ENCODE results near the gene HERC3.

The HERC3 gene

GRCh38 chr4:88725143-88725542 is 132.9 kb downstream of the HERC3 start (continued):
- TF ChIP-seq CREB5 (CRISPR knock-in tag; IDR thresholded peaks at IDR 0.05; ENCODE audit: low read depth): no peak
- no peak for TF ChIP-seq ZFP30 (CRISPR knock-in tag; IDR thresholded peaks at IDR 0.05)

DNA sequence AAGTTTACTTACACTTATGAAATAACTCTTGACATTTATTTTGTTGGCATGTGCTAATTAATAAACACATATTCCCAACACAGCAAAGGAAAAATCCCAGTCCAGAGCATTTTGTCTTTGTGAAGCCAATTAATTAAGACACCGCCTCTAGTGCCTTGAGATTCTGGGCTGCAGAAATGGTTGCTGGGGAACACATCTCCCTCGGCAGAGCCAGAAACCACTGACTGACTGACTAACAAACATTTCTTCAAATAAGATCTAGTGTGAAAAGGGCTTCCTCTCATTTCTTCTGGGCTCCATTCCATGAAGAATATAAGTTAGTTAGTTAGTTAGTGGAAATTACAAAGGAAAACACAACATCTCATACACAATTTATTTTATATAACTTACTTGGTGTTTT is 133.7 kb downstream of the HERC3 start:
- TF ChIP-seq, protein P1, sequence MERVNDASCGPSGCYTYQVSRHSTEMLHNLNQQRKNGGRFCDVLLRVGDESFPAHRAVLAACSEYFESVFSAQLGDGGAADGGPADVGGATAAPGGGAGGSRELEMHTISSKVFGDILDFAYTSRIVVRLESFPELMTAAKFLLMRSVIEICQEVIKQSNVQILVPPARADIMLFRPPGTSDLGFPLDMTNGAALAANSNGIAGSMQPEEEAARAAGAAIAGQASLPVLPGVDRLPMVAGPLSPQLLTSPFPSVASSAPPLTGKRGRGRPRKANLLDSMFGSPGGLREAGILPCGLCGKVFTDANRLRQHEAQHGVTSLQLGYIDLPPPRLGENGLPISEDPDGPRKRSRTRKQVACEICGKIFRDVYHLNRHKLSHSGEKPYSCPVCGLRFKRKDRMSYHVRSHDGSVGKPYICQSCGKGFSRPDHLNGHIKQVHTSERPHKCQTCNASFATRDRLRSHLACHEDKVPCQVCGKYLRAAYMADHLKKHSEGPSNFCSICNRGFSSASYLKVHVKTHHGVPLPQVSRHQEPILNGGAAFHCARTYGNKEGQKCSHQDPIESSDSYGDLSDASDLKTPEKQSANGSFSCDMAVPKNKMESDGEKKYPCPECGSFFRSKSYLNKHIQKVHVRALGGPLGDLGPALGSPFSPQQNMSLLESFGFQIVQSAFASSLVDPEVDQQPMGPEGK (CRISPR knock-in tag; IDR thresholded peaks at IDR 0.05; ENCODE audit: borderline replicate concordance): no peak
- TF ChIP-seq CSRNP3 (CRISPR knock-in tag; IDR thresholded peaks at IDR 0.05) (no peak), ESRRG (CRISPR knock-in tag; IDR thresholded peaks at IDR 0.05) (no peak)
- ATAC-seq: no peak

DNA sequence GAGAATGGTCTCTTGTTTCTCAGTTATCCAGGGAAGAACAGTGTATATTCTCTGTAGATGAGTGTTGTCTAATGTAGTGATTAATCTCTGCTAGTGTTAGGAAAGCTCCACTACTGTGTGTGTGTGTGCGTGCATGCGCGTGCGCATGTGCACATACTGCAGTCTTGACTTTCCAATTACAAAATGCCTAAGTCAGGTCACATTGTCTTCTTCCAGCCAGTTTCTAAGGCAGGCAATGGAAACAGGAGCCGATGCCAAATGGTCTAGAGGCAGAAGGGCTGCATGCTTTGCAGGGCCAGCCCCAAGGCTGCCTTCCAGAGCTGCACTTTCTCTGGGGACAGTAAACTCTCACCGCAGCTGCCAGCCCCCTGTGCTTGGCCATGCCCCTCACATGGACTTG is 135.9 kb downstream of the HERC3 start:
- ATAC-seq: no peak
- TF ChIP-seq POU6F1 (CRISPR knock-in tag; IDR thresholded peaks at IDR 0.05; ENCODE audit: borderline replicate concordance, low read depth): no peak
- TF ChIP-seq PPARA (CRISPR knock-in tag; IDR thresholded peaks at IDR 0.05; ENCODE audit: borderline replicate concordance): no peak
- TF ChIP-seq ZFP3 (CRISPR knock-in tag; IDR thresholded peaks at IDR 0.05): no peak
- no peak for TF ChIP-seq GLIS3 (CRISPR knock-in tag; IDR thresholded peaks at IDR 0.05)
- no peak for TF ChIP-seq TCF4 (CRISPR knock-in tag; IDR thresholded peaks at IDR 0.05; ENCODE audit: borderline replicate concordance)
- no peak for TF ChIP-seq CREB5 (CRISPR knock-in tag; IDR thresholded peaks at IDR 0.05; ENCODE audit: low read depth)
- no peak for TF ChIP-seq ARNTL (CRISPR knock-in tag; IDR thresholded peaks at IDR 0.05; ENCODE audit: borderline replicate concordance, low read depth)
- no peak for TF ChIP-seq BACH2 (CRISPR knock-in tag; IDR thresholded peaks at IDR 0.05; ENCODE audit: borderline replicate concordance)
- TF ChIP-seq ZNF8 (CRISPR knock-in tag; IDR thresholded peaks at IDR 0.05): no peak
- TF ChIP-seq, protein P2, sequence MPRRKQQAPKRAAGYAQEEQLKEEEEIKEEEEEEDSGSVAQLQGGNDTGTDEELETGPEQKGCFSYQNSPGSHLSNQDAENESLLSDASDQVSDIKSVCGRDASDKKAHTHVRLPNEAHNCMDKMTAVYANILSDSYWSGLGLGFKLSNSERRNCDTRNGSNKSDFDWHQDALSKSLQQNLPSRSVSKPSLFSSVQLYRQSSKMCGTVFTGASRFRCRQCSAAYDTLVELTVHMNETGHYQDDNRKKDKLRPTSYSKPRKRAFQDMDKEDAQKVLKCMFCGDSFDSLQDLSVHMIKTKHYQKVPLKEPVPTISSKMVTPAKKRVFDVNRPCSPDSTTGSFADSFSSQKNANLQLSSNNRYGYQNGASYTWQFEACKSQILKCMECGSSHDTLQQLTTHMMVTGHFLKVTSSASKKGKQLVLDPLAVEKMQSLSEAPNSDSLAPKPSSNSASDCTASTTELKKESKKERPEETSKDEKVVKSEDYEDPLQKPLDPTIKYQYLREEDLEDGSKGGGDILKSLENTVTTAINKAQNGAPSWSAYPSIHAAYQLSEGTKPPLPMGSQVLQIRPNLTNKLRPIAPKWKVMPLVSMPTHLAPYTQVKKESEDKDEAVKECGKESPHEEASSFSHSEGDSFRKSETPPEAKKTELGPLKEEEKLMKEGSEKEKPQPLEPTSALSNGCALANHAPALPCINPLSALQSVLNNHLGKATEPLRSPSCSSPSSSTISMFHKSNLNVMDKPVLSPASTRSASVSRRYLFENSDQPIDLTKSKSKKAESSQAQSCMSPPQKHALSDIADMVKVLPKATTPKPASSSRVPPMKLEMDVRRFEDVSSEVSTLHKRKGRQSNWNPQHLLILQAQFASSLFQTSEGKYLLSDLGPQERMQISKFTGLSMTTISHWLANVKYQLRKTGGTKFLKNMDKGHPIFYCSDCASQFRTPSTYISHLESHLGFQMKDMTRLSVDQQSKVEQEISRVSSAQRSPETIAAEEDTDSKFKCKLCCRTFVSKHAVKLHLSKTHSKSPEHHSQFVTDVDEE (CRISPR knock-in tag; IDR thresholded peaks at IDR 0.05): no peak
- no peak for TF ChIP-seq ISL1 (CRISPR knock-in tag; IDR thresholded peaks at IDR 0.05)
- no peak for TF ChIP-seq ESRRG (CRISPR knock-in tag; IDR thresholded peaks at IDR 0.05)
- TF ChIP-seq OSR1 (CRISPR knock-in tag; IDR thresholded peaks at IDR 0.05): no peak
- TF ChIP-seq SNAI2 (CRISPR knock-in tag; IDR thresholded peaks at IDR 0.05): no peak
- TF ChIP-seq ZNF70 (CRISPR knock-in tag; IDR thresholded peaks at IDR 0.05): no peak
- TF ChIP-seq ZNF565 (CRISPR knock-in tag; conservative IDR thresholded peaks at IDR 0.05; ENCODE audit: low read depth): no peak
- TF ChIP-seq, protein P1 (CRISPR knock-in tag; IDR thresholded peaks at IDR 0.05; ENCODE audit: borderline replicate concordance): no peak
- TF ChIP-seq CSDC2 (CRISPR knock-in tag; IDR thresholded peaks at IDR 0.05): no peak
- TF ChIP-seq CSRNP3 (CRISPR knock-in tag; IDR thresholded peaks at IDR 0.05): no peak

Data from SK-N-SH treated with all-trans-retinoic acid at 6 μM for 48 hours (cell line).